ENCODE measurements around the gene ASB14. TPM values are rescaled to one million over a fixed set of nuclear protein-coding genes. Genes with fewer than 3 reads are reported as not detected.
A peak's percentile ranks its signal among the peaks of the same experiment; 100 is the strongest.

The ASB14 gene
- total and polyA plus RNA-seq, 8 donors, result 0.29 TPM; not detected in 7

GRCh38 chr3:57224856-57225255 is 67.6 kb downstream of the ASB14 start:
- no peak for DNase-seq
- WGBS, 5 donors, result 72 to 83% (median 80%) methylated on average over 4 of the region's 4 CpGs

GRCh38 chr3:57221883-57222282 is 70.6 kb downstream of the ASB14 start:
- 38 to 51% (median 42%) methylated on average over 2 of the region's 2 CpGs for WGBS, 5 donors
- intact Hi-C loops (cut with DNase I; ENCODE audit: low total_unique reads), result no loop called here
- DNase-seq, result peak in 1 of 2 donors; percentile 49
- Histone ChIP-seq H3K27ac (no peak overlapping the region), H3K36me3 (no peaks in the 10 kb centered on the region), H3K27me3 (no peaks in the 10 kb centered on the region), H3K4me1 (peaks cover 4 to 15% (median 6%) of the 10 kb centered on the region in 4 donors), H3K4me3 (no peak overlapping the region), H3K9me3 (no peaks in the 10 kb centered on the region)
- TF ChIP-seq POLR2AphosphoS5 (IDR thresholded peaks at IDR 0.05) (no peak), POLR2A (IDR thresholded peaks at IDR 0.05) (no peak), CTCF (IDR thresholded peaks at IDR 0.05) (peak in 2 of 7 experiments; percentile 5 to 20), EP300 (IDR thresholded peaks at IDR 0.05) (no peak)

More at GRCh38 chr3:57224856-57225255, 67.6 kb downstream of the ASB14 start:
- TF ChIP-seq POLR2AphosphoS5 (IDR thresholded peaks at IDR 0.05) (no peak), EP300 (IDR thresholded peaks at IDR 0.05) (no peak), POLR2A (IDR thresholded peaks at IDR 0.05) (no peak), CTCF (IDR thresholded peaks at IDR 0.05) (no peak)
- no peak overlapping the region for H3K27ac ChIP-seq
- no peaks in the 10 kb centered on the region for H3K36me3 ChIP-seq
- peaks cover 19 to 31% (median 25%) of the 10 kb centered on the region in 4 donors for H3K4me1 ChIP-seq
- no peaks in the 10 kb centered on the region for H3K27me3 ChIP-seq
- intact Hi-C loops (cut with DNase I; ENCODE audit: low total_unique reads), result no loop called here
- H3K4me3 ChIP-seq, result no peak overlapping the region
- no peaks in the 10 kb centered on the region for H3K9me3 ChIP-seq

Other genes with a start within 250 kb of the ASB14 start
- gene SPATA12, start 232.0 kb downstream of the ASB14 start, total RNA-seq, result not detected
- gene SPATA12, start 232.0 kb downstream of the ASB14 start, polyA plus RNA-seq, result under 1 TPM in 2 of 3 donors, not detected in 1; 0.05 to 0.31 TPM
- gene IL17RD, start 127.3 kb downstream of the ASB14 start, total RNA-seq, result 10 to 100 TPM in 1 of 5 donors, 1 to 10 TPM in 3, under 1 TPM in 1; 0.72 to 10.1 (median 5.3) TPM
- gene IL17RD, start 127.3 kb downstream of the ASB14 start, polyA plus RNA-seq, result under 1 TPM in 2 of 3 donors, not detected in 1; 0.25 to 0.45 TPM
- 10 to 100 TPM in 1 of 5 donors, not detected in 4; 23.9 TPM for gene HESX1, start 92.7 kb downstream of the ASB14 start, total RNA-seq
- 1 to 10 TPM in 2 of 3 donors, under 1 TPM in 1; 1.00 to 2.7 (median 1.8) TPM for gene HESX1, start 92.7 kb downstream of the ASB14 start, polyA plus RNA-seq
- 10 to 100 TPM in 4 of 5 donors, 1 to 10 TPM in 1; 7.5 to 84.3 (median 33.9) TPM for gene APPL1, start 65.0 kb downstream of the ASB14 start, total RNA-seq
- gene APPL1, start 65.0 kb downstream of the ASB14 start, polyA plus RNA-seq, result 10 to 100 TPM; 11.3 to 17.9 (median 14.4) TPM

All from stomach (tissue), 9 donors.